CD14-positive monocyte (primary cell): ENCODE results near the gene GPATCH4. TPM values are rescaled to one million over a fixed set of nuclear protein-coding genes. Genes with fewer than 3 reads are reported as not detected.
A peak's percentile ranks its signal among the peaks of the same experiment; 100 is the strongest.

Source experiments
- DNase-seq, 3 donors: peaks; one replicate each; pipeline ENCODE4 v3.0.0-alpha.2; 2011 to 2022
- H2AFZ ChIP-seq: 2 replicates; pipeline ENCODE4 v1.6.0; 2012; ENCODE audit warnings: mild to moderate bottlenecking, low read depth, low read length, inconsistent platforms; ENCODE audit not compliant: insufficient read depth, poor library complexity, severe bottlenecking
- H3K27ac ChIP-seq, 2 donors: 1 replicate in 1 of 2; 2 replicates in 1 of 2; pipeline ENCODE4 v1.5.1; 2012 to 2013; ENCODE audit warnings: low read length in 2 of 2, control low read depth in 1 of 2, inconsistent platforms in 1 of 2, low read depth in 1 of 2, mild to moderate bottlenecking in 1 of 2
- H3K27me3 ChIP-seq, 2 donors: one replicate each; pipeline versions ENCODE4 v1.6.0 to v1.6.1; 2011 to 2013; ENCODE audit warnings: low read length in 2 of 2; ENCODE audit not compliant: control insufficient read depth in 2 of 2, insufficient read depth in 2 of 2
- H3K36me3 ChIP-seq, 2 donors: replicated peaks in 1 of 2; 1 replicate in 1 of 2; 2 replicates in 1 of 2; pipeline versions ENCODE4 v1.5.1 to v1.6.1; 2012 to 2013; ENCODE audit warnings: low read length in 2 of 2, control low read depth in 1 of 2, inconsistent platforms in 1 of 2, mild to moderate bottlenecking in 1 of 2; ENCODE audit not compliant: insufficient read depth in 2 of 2, control insufficient read depth in 1 of 2
- H3K4me1 ChIP-seq, 2 donors: 1 replicate in 1 of 2; 2 replicates in 1 of 2; pipeline versions ENCODE4 v1.5.1 to v1.6.1; 2012 to 2013; ENCODE audit warnings: low read length in 2 of 2, control low read depth in 1 of 2, inconsistent platforms in 1 of 2, mild to moderate bottlenecking in 1 of 2, moderate library complexity in 1 of 2; ENCODE audit not compliant: insufficient read depth in 2 of 2, control insufficient read depth in 1 of 2
- H3K4me2 ChIP-seq: replicated peaks from 2 replicates; pipeline ENCODE3; 2012; ENCODE audit warnings: low read length, moderate library complexity, mild to moderate bottlenecking; ENCODE audit not compliant: poor library complexity, severe bottlenecking; ENCODE audit errors: extremely low read depth
- H3K4me3 ChIP-seq, 3 experiments: fragments of 200-600 bp in 1 of 3; sonication (generic) in 1 of 3; replicated peaks in 1 of 3; 1 replicate in 2 of 3; 2 replicates in 1 of 3; pipeline ENCODE4 v1.5.1; 2011 to 2013; ENCODE audit warnings: low read length in 3 of 3, mild to moderate bottlenecking in 3 of 3, control low read depth in 2 of 3, low read depth in 2 of 3, inconsistent platforms in 1 of 3, moderate library complexity in 1 of 3
- H3K79me2 ChIP-seq: 2 replicates; pipeline ENCODE4 v1.6.0; 2012; ENCODE audit warnings: mild to moderate bottlenecking, control low read depth, inconsistent platforms, low read length, moderate library complexity; ENCODE audit not compliant: insufficient read depth
- H3K9ac ChIP-seq: 2 replicates; pipeline ENCODE4 v1.6.0; 2017; ENCODE audit warnings: low read length, mild to moderate bottlenecking; ENCODE audit not compliant: insufficient read depth, poor library complexity, severe bottlenecking
- H3K9me3 ChIP-seq, 2 donors: replicated peaks in 1 of 2; 1 replicate in 1 of 2; 2 replicates in 1 of 2; pipeline versions ENCODE4 v1.5.1 to v1.6.1; 2012 to 2013; ENCODE audit warnings: low read length in 2 of 2, control low read depth in 1 of 2; ENCODE audit not compliant: control insufficient read depth in 1 of 2, insufficient read depth in 1 of 2
- H4K20me1 ChIP-seq: 2 replicates; pipeline ENCODE4 v1.6.0; 2012; ENCODE audit warnings: mild to moderate bottlenecking, low read length, control low read depth, moderate library complexity; ENCODE audit not compliant: insufficient read depth
- H3K27ac Mint-ChIP-seq, 7 donors: one replicate each; pipeline ENCODE4 v1.8.0; 2020; ENCODE audit warnings: mild to moderate bottlenecking in 7 of 7, mixed read lengths in 7 of 7, moderate library complexity in 6 of 7, inconsistent platforms in 2 of 7
- H3K27me3 Mint-ChIP-seq, 3 donors: one replicate each; pipeline ENCODE4 v1.8.0; 2021 to 2022; ENCODE audit warnings: low read depth in 3 of 3, mild to moderate bottlenecking in 3 of 3, mixed read lengths in 3 of 3, moderate library complexity in 3 of 3, inconsistent platforms in 1 of 3
- H3K36me3 Mint-ChIP-seq, 2 donors: one replicate each; pipeline ENCODE4 v1.8.0; 2020; ENCODE audit warnings: mixed read lengths in 2 of 2, inconsistent platforms in 1 of 2, mild to moderate bottlenecking in 1 of 2
- H3K4me1 Mint-ChIP-seq: one replicate; pipeline ENCODE4 v1.8.0; 2020; ENCODE audit warnings: mild to moderate bottlenecking, mixed read lengths
- H3K4me3 Mint-ChIP-seq, 2 donors: one replicate each; pipeline ENCODE4 v1.8.0; 2020; ENCODE audit warnings: mild to moderate bottlenecking in 2 of 2, mixed read lengths in 2 of 2, moderate library complexity in 1 of 2
- H3K9me3 Mint-ChIP-seq, 7 donors: one replicate each; pipeline ENCODE4 v1.8.0; 2020 to 2022; ENCODE audit warnings: mixed read lengths in 7 of 7, mild to moderate bottlenecking in 6 of 7, moderate library complexity in 6 of 7, inconsistent platforms in 2 of 7
- WGBS: methylation state at CpG from one replicate; pipeline ENCODE4 v1.1.5; 2013; ENCODE audit warnings: missing lambda C conversion rate; ENCODE audit not compliant: insufficient coverage; 5-methylcytosine and 5-hydroxymethylcytosine counted together
- intact Hi-C, 2 donors: fragments of 100-400 bp; cut with micrococcal nuclease; formaldehyde crosslinking; loops; one replicate each; pipeline versions ENCODE4 v1.15.0 to v1.15.1; 2023
- polyA plus RNA-seq, 3 donors: library from polyadenylated mRNA; depleted of rRNA in 1 of 3; unstranded in 2 of 3; stranded (reverse) in 1 of 3; fragments of 300-500 nt in 2 of 3; fragments of >200 nt in 1 of 3; fragmentation: Illumina TruSeq in 2 of 3; gene quantifications; 1 replicate in 2 of 3; 2 replicates in 1 of 3; pipeline ENCODE4 v1.2.3, GENCODE V29; 2012 to 2021
- TF ChIP-seq, protein P1 (sequence below): fragments of 200-600 bp; IDR thresholded peaks from one replicate; pipeline ENCODE4 v1.8.0; 2022; ENCODE audit warnings: antibody characterized with exemption, mild to moderate bottlenecking

Gene GPATCH4
- polyA plus RNA-seq, 3 donors, result 2.6 to 5.3 (median 4.9) TPM

DNA sequence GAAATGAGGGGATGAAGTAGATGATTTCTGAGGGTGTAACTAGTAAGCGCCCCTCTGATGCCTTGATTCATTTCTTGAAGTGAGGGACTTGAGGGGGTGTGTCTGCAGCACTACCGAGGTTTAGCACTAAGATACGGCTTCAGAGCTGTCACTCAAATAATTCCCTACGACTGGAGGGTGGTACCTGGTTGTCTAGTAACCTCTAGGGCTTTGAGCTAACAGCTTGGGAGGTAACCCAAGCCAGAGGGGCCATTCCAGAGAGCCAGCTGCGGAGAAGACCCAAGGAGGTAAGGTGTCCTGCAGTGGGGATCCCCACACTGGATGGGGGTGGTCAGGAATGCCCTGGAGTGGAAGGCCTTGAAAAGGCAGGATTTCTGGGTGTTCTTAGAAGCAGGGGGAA, 21.8 kb downstream of the GPATCH4 start, which contains the start of gene TTC24:
TTC24 (plus strand) TSS at position 252 of the 400 bp plus-strand sequence. CDS start 1,642 bp downstream, outside the sequence.
- H3K27me3 ChIP-seq, result no peaks in the 10 kb centered on the region
- H3K36me3 ChIP-seq, result no peaks in the 10 kb centered on the region
- no peaks in the 10 kb centered on the region for H3K9me3 ChIP-seq
- Mint-ChIP-seq H3K27ac (peak within 1 kb of the TSS in 2 of 7 donors; percentile 55 to 76), H3K36me3 (no peaks in the 10 kb centered on the region), H3K4me1 (peaks cover 28% of the 10 kb centered on the region), H3K4me3 (no peak within 1 kb of the TSS), H3K27me3 (peaks cover 2 to 8% (median 5%) of the 10 kb centered on the region in 3 donors), H3K9me3 (no peaks in the 10 kb centered on the region)
- intact Hi-C loops, result no loop called here
- H4K20me1 ChIP-seq, result no peaks in the 10 kb centered on the region
- no peaks in the 10 kb centered on the region for H3K79me2 ChIP-seq
- no peak within 1 kb of the TSS for H2AFZ ChIP-seq
- DNase-seq, result no peak
- H3K4me2 ChIP-seq, result no peak within 1 kb of the TSS
- TF ChIP-seq, protein P1, sequence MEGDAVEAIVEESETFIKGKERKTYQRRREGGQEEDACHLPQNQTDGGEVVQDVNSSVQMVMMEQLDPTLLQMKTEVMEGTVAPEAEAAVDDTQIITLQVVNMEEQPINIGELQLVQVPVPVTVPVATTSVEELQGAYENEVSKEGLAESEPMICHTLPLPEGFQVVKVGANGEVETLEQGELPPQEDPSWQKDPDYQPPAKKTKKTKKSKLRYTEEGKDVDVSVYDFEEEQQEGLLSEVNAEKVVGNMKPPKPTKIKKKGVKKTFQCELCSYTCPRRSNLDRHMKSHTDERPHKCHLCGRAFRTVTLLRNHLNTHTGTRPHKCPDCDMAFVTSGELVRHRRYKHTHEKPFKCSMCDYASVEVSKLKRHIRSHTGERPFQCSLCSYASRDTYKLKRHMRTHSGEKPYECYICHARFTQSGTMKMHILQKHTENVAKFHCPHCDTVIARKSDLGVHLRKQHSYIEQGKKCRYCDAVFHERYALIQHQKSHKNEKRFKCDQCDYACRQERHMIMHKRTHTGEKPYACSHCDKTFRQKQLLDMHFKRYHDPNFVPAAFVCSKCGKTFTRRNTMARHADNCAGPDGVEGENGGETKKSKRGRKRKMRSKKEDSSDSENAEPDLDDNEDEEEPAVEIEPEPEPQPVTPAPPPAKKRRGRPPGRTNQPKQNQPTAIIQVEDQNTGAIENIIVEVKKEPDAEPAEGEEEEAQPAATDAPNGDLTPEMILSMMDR, result no peak
- H3K9ac ChIP-seq, result no peak within 1 kb of the TSS
- no peak within 1 kb of the TSS for H3K4me3 ChIP-seq
- peaks cover 16 to 20% of the 10 kb centered on the region in 2 donors for H3K4me1 ChIP-seq
- 85% methylated on average over 5 of the region's 5 CpGs for WGBS
- H3K27ac ChIP-seq, result no peak within 1 kb of the TSS

DNA sequence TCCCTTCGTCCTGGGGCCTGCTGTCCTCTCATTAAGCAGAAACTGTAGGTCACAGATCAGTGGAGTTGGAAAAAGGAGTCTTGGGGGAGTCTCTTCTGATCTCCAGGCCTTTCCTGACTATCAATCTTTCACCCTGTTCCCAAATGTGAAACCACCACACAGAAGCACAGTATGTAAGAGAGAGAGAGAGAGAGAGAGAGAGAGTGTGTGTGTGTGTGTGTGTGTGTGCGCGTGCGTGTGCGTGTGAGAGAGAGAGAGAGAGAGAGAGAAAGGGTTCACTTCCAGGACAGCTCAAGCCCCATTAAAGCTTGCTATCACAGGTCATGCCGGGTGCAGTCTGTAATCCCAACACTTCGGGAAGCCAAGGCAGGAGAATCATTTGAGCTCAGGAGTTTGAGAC, 23.2 kb downstream of the GPATCH4 start:
- Histone ChIP-seq H3K27me3 (no peaks in the 10 kb centered on the region), H2AFZ (no peak overlapping the region), H3K79me2 (no peaks in the 10 kb centered on the region), H3K9me3 (no peaks in the 10 kb centered on the region), H3K27ac (no peak overlapping the region), H3K36me3 (no peaks in the 10 kb centered on the region), H3K4me1 (peaks cover 13 to 17% of the 10 kb centered on the region in 2 donors), H3K4me3 (no peak overlapping the region), H3K9ac (no peak overlapping the region), H3K4me2 (no peak overlapping the region), H4K20me1 (no peaks in the 10 kb centered on the region)
- no CpG with 5 or more reads among the region's 7 CpGs for WGBS
- intact Hi-C loops, result no loop called here
- Mint-ChIP-seq H3K4me3 (no peak overlapping the region), H3K27me3 (peaks cover 2 to 8% (median 7%) of the 10 kb centered on the region in 3 donors), H3K27ac (peak overlapping the region in 3 of 7 donors; percentile 11 to 66 (median 26)), H3K9me3 (no peaks in the 10 kb centered on the region), H3K36me3 (no peaks in the 10 kb centered on the region), H3K4me1 (peaks cover 18% of the 10 kb centered on the region)
- DNase-seq, result no peak
- TF ChIP-seq, protein P1, result no peak
